ENCODE data around the gene FAM120A. TPM values are rescaled to one million over a fixed set of nuclear protein-coding genes. Genes with fewer than 3 reads are reported as not detected.

FAM120A gene
- total RNA-seq, 1 experiment from 2014 or later, result 70.5 TPM

DNA sequence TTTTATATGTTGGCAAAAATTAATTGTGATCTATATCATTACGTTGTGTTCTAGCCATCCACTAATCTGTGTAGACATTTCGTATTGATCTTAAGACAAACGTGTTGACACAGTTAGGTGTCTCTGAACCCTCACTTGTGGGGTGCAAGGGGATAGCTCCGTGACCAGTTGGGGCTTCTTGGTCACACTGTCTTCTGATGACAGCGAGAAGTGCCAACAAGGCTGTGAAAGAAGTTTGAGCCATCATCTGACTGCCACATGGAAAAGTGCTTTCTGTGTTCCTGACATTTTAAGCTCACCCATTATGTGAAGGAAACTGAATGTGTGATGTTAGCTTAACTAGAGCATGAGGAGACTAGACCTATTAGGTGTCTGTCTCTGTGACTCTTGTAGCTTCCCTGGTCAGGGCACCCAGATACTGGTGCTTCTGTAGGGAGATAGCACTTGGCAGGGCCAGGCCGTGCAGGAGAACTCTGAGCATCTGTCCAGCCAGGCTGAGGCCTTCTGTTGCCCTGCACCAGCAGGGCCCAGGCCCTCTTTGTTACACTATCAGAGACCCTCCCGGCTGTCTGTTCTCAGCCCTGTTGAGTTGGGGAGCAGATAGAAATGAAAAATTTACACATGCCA is 72.1 kb downstream of the FAM120A start:
- intact Hi-C loops (cut with micrococcal nuclease; ENCODE audit: unreplicated experiment), result no loop called here

DNA sequence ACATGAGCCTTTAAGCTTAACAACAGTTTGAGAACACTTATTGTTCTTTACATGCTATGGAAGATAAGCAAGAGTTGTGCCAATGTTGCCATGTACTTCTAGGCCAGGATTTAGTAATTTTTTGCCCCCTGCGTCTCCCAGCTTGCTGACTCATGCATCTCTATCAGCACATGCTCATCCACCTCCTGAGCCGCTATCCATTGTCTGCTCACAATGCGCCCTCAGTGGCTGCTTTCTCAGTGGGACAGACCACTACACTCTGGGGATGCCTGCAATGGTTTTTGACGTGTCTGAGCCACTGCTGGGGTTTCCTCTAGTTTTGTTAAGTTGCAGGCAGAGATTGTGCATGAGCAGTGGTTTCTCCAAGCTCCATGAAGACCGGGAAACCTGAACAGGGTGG is 74.0 kb downstream of the FAM120A start:
- no TSS peak for BruUV-seq (replicated peaks)
- Histone ChIP-seq H3K4me1 (ENCODE audit: control insufficient read depth, insufficient read depth, low read length) (no peaks in the 10 kb centered on the region), H3K36me3 (ENCODE audit: control insufficient read depth, insufficient read depth, low read length) (peaks cover 4% of the 10 kb centered on the region; the same call in 1 of the 2 replicates), H3K27me3 (ENCODE audit: control insufficient read depth, insufficient read depth, low read length) (no peaks in the 10 kb centered on the region), H3K4me3 (ENCODE audit: low read depth in 2 of 2, low read length in 2 of 2) (no peak overlapping the region), H3K9me3 (ENCODE audit: control insufficient read depth, insufficient read depth, low read depth, low read length) (no peaks in the 10 kb centered on the region), H3K27ac (ENCODE audit: low read length) (no peak overlapping the region)
- ATAC-seq, result no peak
- in situ Hi-C loops (cut with HindIII; ENCODE audit: low pct_unique_long_range_greater_than_20kb, low sequenced_read_pairs) (no loop called here), intact Hi-C loops (cut with micrococcal nuclease; ENCODE audit: unreplicated experiment) (no loop called here)
- no peak for DNase-seq (ENCODE audit: low read depth, low spot score)
- POLR2A ChIA-PET, result no interaction called here
- CTCF ChIA-PET, result no interaction called here
- no peak for TF ChIP-seq TCF7L2 (IDR thresholded peaks at IDR 0.05; ENCODE audit: low read depth, low read length)
- TF ChIP-seq REST (IDR thresholded peaks at IDR 0.05; ENCODE audit: insufficient read depth in 1 of 2, low read depth in 2 of 2, low read length in 1 of 2), result no peak
- no peak for TF ChIP-seq SIN3A (IDR thresholded peaks at IDR 0.05; ENCODE audit: borderline replicate concordance, insufficient read depth, low read depth, low read length)
- no peak for TF ChIP-seq POLR2AphosphoS5 (IDR thresholded peaks at IDR 0.05; ENCODE audit: low read depth, low read length)
- TF ChIP-seq, protein P1, sequence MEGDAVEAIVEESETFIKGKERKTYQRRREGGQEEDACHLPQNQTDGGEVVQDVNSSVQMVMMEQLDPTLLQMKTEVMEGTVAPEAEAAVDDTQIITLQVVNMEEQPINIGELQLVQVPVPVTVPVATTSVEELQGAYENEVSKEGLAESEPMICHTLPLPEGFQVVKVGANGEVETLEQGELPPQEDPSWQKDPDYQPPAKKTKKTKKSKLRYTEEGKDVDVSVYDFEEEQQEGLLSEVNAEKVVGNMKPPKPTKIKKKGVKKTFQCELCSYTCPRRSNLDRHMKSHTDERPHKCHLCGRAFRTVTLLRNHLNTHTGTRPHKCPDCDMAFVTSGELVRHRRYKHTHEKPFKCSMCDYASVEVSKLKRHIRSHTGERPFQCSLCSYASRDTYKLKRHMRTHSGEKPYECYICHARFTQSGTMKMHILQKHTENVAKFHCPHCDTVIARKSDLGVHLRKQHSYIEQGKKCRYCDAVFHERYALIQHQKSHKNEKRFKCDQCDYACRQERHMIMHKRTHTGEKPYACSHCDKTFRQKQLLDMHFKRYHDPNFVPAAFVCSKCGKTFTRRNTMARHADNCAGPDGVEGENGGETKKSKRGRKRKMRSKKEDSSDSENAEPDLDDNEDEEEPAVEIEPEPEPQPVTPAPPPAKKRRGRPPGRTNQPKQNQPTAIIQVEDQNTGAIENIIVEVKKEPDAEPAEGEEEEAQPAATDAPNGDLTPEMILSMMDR (IDR thresholded peaks at IDR 0.05), result no peak

More for the DNA sequence above, 72.1 kb downstream of the FAM120A start:
- CTCF ChIA-PET, result no interaction called here
- H3K9me3 ChIP-seq (ENCODE audit: control insufficient read depth, insufficient read depth, low read depth, low read length), result no peaks in the 10 kb centered on the region
- BruUV-seq (replicated peaks), result no TSS peak
- in situ Hi-C loops (cut with HindIII; ENCODE audit: low pct_unique_long_range_greater_than_20kb, low sequenced_read_pairs), result no loop called here
- DNase-seq (ENCODE audit: low read depth, low spot score) (no peak), ATAC-seq (no peak)
- TF ChIP-seq SIN3A (IDR thresholded peaks at IDR 0.05; ENCODE audit: borderline replicate concordance, insufficient read depth, low read depth, low read length), result no peak
- TF ChIP-seq, protein P1 (IDR thresholded peaks at IDR 0.05), result no peak
- no peak for TF ChIP-seq REST (IDR thresholded peaks at IDR 0.05; ENCODE audit: insufficient read depth in 1 of 2, low read depth in 2 of 2, low read length in 1 of 2)
- TF ChIP-seq POLR2AphosphoS5 (IDR thresholded peaks at IDR 0.05; ENCODE audit: low read depth, low read length), result no peak
- no peak for TF ChIP-seq TCF7L2 (IDR thresholded peaks at IDR 0.05; ENCODE audit: low read depth, low read length)
- H3K27me3 ChIP-seq (ENCODE audit: control insufficient read depth, insufficient read depth, low read length), result no peaks in the 10 kb centered on the region
- no peak overlapping the region for H3K4me3 ChIP-seq (ENCODE audit: low read depth in 2 of 2, low read length in 2 of 2)
- H3K36me3 ChIP-seq (ENCODE audit: control insufficient read depth, insufficient read depth, low read length), result no peaks in the 10 kb centered on the region; the same call in 1 of the 2 replicates
- POLR2A ChIA-PET, result interaction anchor here (0.6 kb wide), 1 partner anchor 986 kb away, joined by 3 read pairs; no protein-coding TSS in a partner anchor
- no peak overlapping the region for H3K27ac ChIP-seq (ENCODE audit: low read length)
- H3K4me1 ChIP-seq (ENCODE audit: control insufficient read depth, insufficient read depth, low read length), result no peaks in the 10 kb centered on the region
